RWPE1 (cell line): ENCODE measurements around the gene ARHGAP24.

Experiments
- CTCF ChIA-PET: fragments of 350-600 bp; sonication (Branson Sonifier 250); formaldehyde crosslinking; extraction: SDS; loops from one replicate; lab custom pipeline; 2021; lab: Yijun Ruan, JAX
- POLR2A ChIA-PET: fragments of 400-600 bp; formaldehyde crosslinking; extraction: SDS; loops from one replicate; lab custom pipeline; 2020; ENCODE audit warnings: antibody characterized with exemption; ENCODE audit not compliant: low non-redundant PET; lab: Yijun Ruan, JAX
- DNase-seq: peaks from one replicate; pipeline ENCODE4 v3.0.0; 2012; ENCODE audit warnings: low spot score
- H3K27ac ChIP-seq: fragments of 450-650 bp; 2 replicates; pipeline ENCODE4 v1.5.1; 2017
- CTCF ChIP-seq: fragments of 450-650 bp; conservative IDR thresholded peaks from 2 replicates; pipeline ENCODE4 v1.5.1; 2017; ENCODE audit warnings: low read depth, mild to moderate bottlenecking

Gene ARHGAP24

DNA sequence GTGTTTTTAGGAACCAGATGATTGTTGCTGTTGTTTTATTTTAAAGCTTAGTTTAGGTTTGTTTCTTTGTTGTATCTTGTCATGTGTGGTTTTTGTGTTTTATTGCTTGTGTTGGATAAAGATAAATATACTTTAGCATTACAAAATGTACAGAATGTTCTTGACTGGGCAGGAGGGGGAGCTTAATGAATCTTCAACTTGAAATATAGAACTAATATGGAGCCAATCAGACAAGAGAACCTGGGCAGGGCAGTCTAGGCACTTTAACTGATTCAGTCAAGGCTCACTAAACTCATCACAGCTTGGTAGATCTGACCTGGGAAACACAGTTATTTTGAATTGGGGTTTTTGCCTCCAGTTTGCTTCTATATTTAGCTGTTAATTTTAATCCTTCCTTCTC, 304.2 kb downstream of the ARHGAP24 start:
- no peak for DNase-seq
- H3K27ac ChIP-seq: no peak overlapping the region
- CTCF ChIA-PET: interaction anchor here (0.6 to 1.2 kb wide), 4 partner anchors 18 to 31 kb away, joined by 3 to 6 read pairs (median 4); no protein-coding TSS in a partner anchor
- no peak for TF ChIP-seq CTCF
- POLR2A ChIA-PET: no interaction called here

- POLR2A ChIA-PET: no interaction called here
- H3K27ac ChIP-seq: no peak overlapping the region
These were observed 305.7 kb downstream of the ARHGAP24 start for GRCh38 chr4:85780664-85781063.

GRCh38 chr4:85783483-85783882, 308.5 kb downstream of the ARHGAP24 start:
- TF ChIP-seq CTCF: no peak
- ChIA-PET CTCF (interaction anchor here (1.3 kb wide), 1 partner anchor 14 kb away, joined by 8 read pairs; no protein-coding TSS in a partner anchor), POLR2A (no interaction called here)
- DNase-seq: no peak
- no peak overlapping the region for H3K27ac ChIP-seq

More at GRCh38 chr4:85780664-85781063, 305.7 kb downstream of the ARHGAP24 start:
- CTCF ChIA-PET: no interaction called here
- TF ChIP-seq CTCF: no peak
- no peak for DNase-seq

DNA sequence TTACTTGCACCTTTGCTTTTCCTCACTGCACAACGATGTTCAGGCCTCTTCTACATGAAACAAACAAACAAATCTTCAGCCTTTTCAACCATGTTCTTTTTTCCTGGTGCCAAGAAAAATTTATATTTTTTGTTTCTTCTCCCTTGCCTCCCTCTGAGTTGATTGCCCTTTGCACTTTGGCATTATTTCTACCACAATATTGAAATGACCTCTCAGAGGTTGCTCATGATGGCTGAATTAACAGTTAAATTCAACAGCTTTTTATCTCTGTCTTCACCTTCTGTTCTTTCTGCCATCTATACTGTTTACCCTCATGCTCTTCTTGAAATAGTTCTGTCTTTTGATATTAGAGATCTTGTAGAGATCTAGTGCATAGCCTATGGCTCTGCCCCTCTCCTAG, 308.9 kb downstream of the ARHGAP24 start:
- no peak overlapping the region for H3K27ac ChIP-seq
- POLR2A ChIA-PET: no interaction called here
- no peak for DNase-seq
- no peak for TF ChIP-seq CTCF
- CTCF ChIA-PET: interaction anchor here (1.3 kb wide), 1 partner anchor 13 kb away, joined by 8 read pairs; no protein-coding TSS in a partner anchor

- TF ChIP-seq CTCF: no peak
- ChIA-PET CTCF (interaction anchor here (1.3 kb wide), 1 partner anchor 13 kb away, joined by 8 read pairs; no protein-coding TSS in a partner anchor), POLR2A (no interaction called here)
- DNase-seq: no peak
- H3K27ac ChIP-seq: no peak overlapping the region
These were observed 309.4 kb downstream of the ARHGAP24 start for GRCh38 chr4:85784348-85784747.

GRCh38 chr4:85784947-85785346, 310.0 kb downstream of the ARHGAP24 start:
- ChIA-PET POLR2A (no interaction called here), CTCF (no interaction called here)
- TF ChIP-seq CTCF: no peak
- H3K27ac ChIP-seq: no peak overlapping the region
- no peak for DNase-seq
